H1 (cell line): ENCODE data around the gene RPS6KA2. TPM values are rescaled to one million over a fixed set of nuclear protein-coding genes. Genes with fewer than 3 reads are reported as not detected.

Source experiments
- CTCF ChIA-PET: fragments of 300-600 bp; sonication (Branson Sonifier 250); formaldehyde crosslinking; loops from one replicate; lab custom pipeline; 2021; ENCODE audit not compliant: partially characterized antibody; lab: Charles Lee
- POLR2A ChIA-PET: fragments of 300-600 bp; sonication (Branson Sonifier 250); formaldehyde crosslinking; loops from one replicate; lab custom pipeline; 2021; ENCODE audit warnings: inconsistent platforms; ENCODE audit not compliant: partially characterized antibody; lab: Charles Lee
- DNase-seq, 2 experiments: peaks; one replicate each; pipeline versions ENCODE4 v3.0.0 to v3.0.0-alpha.2; 2010 to 2022; ENCODE audit warnings: low spot score in 2 of 2, low read depth in 1 of 2, mixed read lengths in 1 of 2
- FAIRE-seq: peaks from 2 replicates; lab custom pipeline; 2011; peaks lifted over from hg19 to GRCh38; lab: Jason Lieb, UNC
- H2AFZ ChIP-seq: 2 replicates; pipeline ENCODE4 v1.8.1; 2012; ENCODE audit warnings: low read length, inconsistent platforms
- H2AK5ac ChIP-seq: 2 replicates; pipeline ENCODE4 v1.6.1; 2013; ENCODE audit warnings: low read depth, low read length
- H2BK120ac ChIP-seq: replicated peaks from 2 replicates; pipeline ENCODE3; 2013; ENCODE audit warnings: low read depth, low read length, inconsistent platforms
- H2BK12ac ChIP-seq: 2 replicates; pipeline ENCODE4 v1.6.1; 2013; ENCODE audit warnings: low read depth, low read length
- H2BK15ac ChIP-seq: 2 replicates; pipeline ENCODE4 v1.6.1; 2013; ENCODE audit warnings: low read length
- H2BK20ac ChIP-seq: 2 replicates; pipeline ENCODE4 v1.6.1; 2013; ENCODE audit warnings: low read length
- H2BK5ac ChIP-seq: 2 replicates; pipeline ENCODE4 v1.6.1; 2013; ENCODE audit warnings: low read depth, low read length
- H3K14ac ChIP-seq: 2 replicates; pipeline ENCODE4 v1.6.1; 2013; ENCODE audit warnings: inconsistent platforms; ENCODE audit not compliant: insufficient read length
- H3K18ac ChIP-seq: 2 replicates; pipeline ENCODE4 v1.6.1; 2013; ENCODE audit warnings: low read length; ENCODE audit errors: extremely low read depth
- H3K23ac ChIP-seq: 2 replicates; pipeline ENCODE4 v1.6.1; 2013; ENCODE audit warnings: inconsistent platforms; ENCODE audit not compliant: insufficient read length
- H3K23me2 ChIP-seq: 2 replicates; pipeline ENCODE4 v1.6.1; 2013; ENCODE audit warnings: low read depth, low read length
- H3K27ac ChIP-seq: 2 replicates; pipeline ENCODE4 v1.6.1; 2011; ENCODE audit warnings: low read depth, low read length, inconsistent platforms
- H3K27me3 ChIP-seq, 4 experiments: replicated peaks in 1 of 4; 1 replicate in 1 of 4; 2 replicates in 3 of 4; pipeline versions ENCODE4 v1.6.1 to v1.8.1; 2011 to 2013; ENCODE audit warnings: low read length in 3 of 4, mild to moderate bottlenecking in 3 of 4, inconsistent platforms in 2 of 4, mixed read lengths in 2 of 4, moderate library complexity in 1 of 4; ENCODE audit not compliant: control insufficient read depth in 3 of 4, insufficient read depth in 3 of 4; ENCODE audit errors: extremely low read depth in 1 of 4
- H3K36me3 ChIP-seq, 4 experiments: 2 replicates each; pipeline versions ENCODE4 v1.6.1 to v1.8.1; 2011 to 2013; ENCODE audit warnings: mild to moderate bottlenecking in 4 of 4, low read length in 3 of 4, moderate library complexity in 2 of 4, control low read depth in 1 of 4, inconsistent platforms in 1 of 4; ENCODE audit not compliant: insufficient read depth in 4 of 4, control insufficient read depth in 2 of 4
- H3K4ac ChIP-seq: replicated peaks from 2 replicates; pipeline ENCODE3; 2013; ENCODE audit warnings: low read length, low read depth, mixed read lengths, inconsistent platforms; ENCODE audit not compliant: insufficient read length
- H3K4me1 ChIP-seq, 4 experiments: replicated peaks in 1 of 4; 1 replicate in 1 of 4; 2 replicates in 3 of 4; pipeline versions ENCODE4 v1.6.1 to v1.8.1; 2011 to 2013; ENCODE audit warnings: low read length in 3 of 4, inconsistent platforms in 2 of 4, mixed read lengths in 1 of 4; ENCODE audit not compliant: insufficient read depth in 4 of 4, control insufficient read depth in 3 of 4
- H3K4me2 ChIP-seq, 2 experiments: 2 replicates each; pipeline versions ENCODE4 v1.6.1 to v1.8.1; 2011 to 2013; ENCODE audit warnings: low read depth in 2 of 2, low read length in 2 of 2, control low read depth in 1 of 2, inconsistent platforms in 1 of 2, mild to moderate bottlenecking in 1 of 2; ENCODE audit not compliant: insufficient read depth in 1 of 2
- H3K4me3 ChIP-seq, 4 experiments: fragments of 200-600, 300-600 bp in 1 of 4; sonication (generic), shearing (Covaris generic), sonication (Bioruptor Twin) in 1 of 4; 2 replicates each; pipeline versions ENCODE4 v1.5.1 to v1.8.1; 2011 to 2016; ENCODE audit warnings: low read length in 4 of 4, low read depth in 3 of 4, control low read depth in 2 of 4, inconsistent platforms in 2 of 4, mild to moderate bottlenecking in 2 of 4, mixed read lengths in 1 of 4, moderate library complexity in 1 of 4; ENCODE audit not compliant: insufficient read depth in 2 of 4; ENCODE audit errors: extremely low read depth in 1 of 4
- H3K56ac ChIP-seq: replicated peaks from 2 replicates; pipeline ENCODE3; 2013; ENCODE audit warnings: low read depth, mild to moderate bottlenecking, mixed read lengths, low read length, inconsistent platforms; ENCODE audit not compliant: insufficient read length
- H3K79me1 ChIP-seq: 2 replicates; pipeline ENCODE4 v1.6.1; 2013; ENCODE audit warnings: low read depth, low read length, control low read depth
- H3K79me2 ChIP-seq, 2 experiments: 2 replicates each; pipeline versions ENCODE4 v1.6.1 to v1.8.1; 2012 to 2013; ENCODE audit warnings: low read length in 2 of 2, mild to moderate bottlenecking in 2 of 2, inconsistent platforms in 1 of 2; ENCODE audit not compliant: insufficient read depth in 2 of 2, control insufficient read depth in 1 of 2
- H3K9ac ChIP-seq, 4 experiments: replicated peaks in 1 of 4; 1 replicate in 1 of 4; 2 replicates in 3 of 4; pipeline versions ENCODE4 v1.6.1 to v1.8.1; 2011 to 2013; ENCODE audit warnings: low read depth in 3 of 4, low read length in 3 of 4, control low read depth in 2 of 4, mild to moderate bottlenecking in 2 of 4, moderate library complexity in 2 of 4, inconsistent platforms in 1 of 4; ENCODE audit errors: extremely low read depth in 1 of 4
- H3K9me3 ChIP-seq, 2 experiments: 2 replicates each; pipeline versions ENCODE4 v1.6.1 to v1.8.1; 2012 to 2013; ENCODE audit warnings: mild to moderate bottlenecking in 2 of 2, moderate library complexity in 2 of 2, control low read depth in 1 of 2, inconsistent platforms in 1 of 2, low read depth in 1 of 2, low read length in 1 of 2, mixed read lengths in 1 of 2; ENCODE audit not compliant: insufficient read depth in 2 of 2
- H4K20me1 ChIP-seq, 2 experiments: replicated peaks in 1 of 2; 2 replicates each; pipeline versions ENCODE3 to v1.8.1; 2011 to 2013; ENCODE audit warnings: inconsistent platforms in 2 of 2, low read length in 2 of 2, mild to moderate bottlenecking in 1 of 2; ENCODE audit not compliant: insufficient read depth in 2 of 2, control insufficient read depth in 1 of 2
- H4K5ac ChIP-seq: 2 replicates; pipeline ENCODE4 v1.6.1; 2013; ENCODE audit warnings: low read length, low read depth, mixed read lengths, inconsistent platforms; ENCODE audit not compliant: insufficient read length
- H4K8ac ChIP-seq: 2 replicates; pipeline ENCODE4 v1.8.0; 2013; ENCODE audit warnings: mild to moderate bottlenecking, moderate library complexity, low read length, inconsistent platforms; ENCODE audit not compliant: insufficient read depth; ENCODE audit errors: extremely low read depth
- H4K91ac ChIP-seq: replicated peaks from 2 replicates; pipeline ENCODE3; 2013; ENCODE audit warnings: low read length, mixed read lengths, inconsistent platforms; ENCODE audit not compliant: insufficient read length
- CBX8 ChIP-seq: fragments of 300-800, 300-1000 bp; sonication (generic); IDR thresholded peaks from 2 replicates; pipeline ENCODE4 v1.7.1; 2016; ENCODE audit warnings: low read depth, low read length, borderline replicate concordance
- CEBPB ChIP-seq: IDR thresholded peaks from 2 replicates; pipeline ENCODE4 v1.6.1; 2012; ENCODE audit warnings: low read depth, low read length
- CREB1 ChIP-seq: IDR thresholded peaks from 2 replicates; pipeline ENCODE4 v1.6.1; 2012; ENCODE audit warnings: inconsistent platforms
- EP300 ChIP-seq, 2 experiments: IDR thresholded peaks; 1 replicate in 1 of 2; 2 replicates in 1 of 2; pipeline ENCODE4 v1.6.1; 2011 to 2012; ENCODE audit warnings: low read depth in 2 of 2, low read length in 2 of 2, mild to moderate bottlenecking in 2 of 2, borderline replicate concordance in 1 of 2, inconsistent platforms in 1 of 2, moderate library complexity in 1 of 2
- EZH2 ChIP-seq: fragments of 200-600 bp; sonication (generic); IDR thresholded peaks from 2 replicates; pipeline ENCODE4 v1.7.1; 2012; ENCODE audit warnings: low read depth, mild to moderate bottlenecking, moderate library complexity, low read length, inconsistent platforms; ENCODE audit not compliant: severe bottlenecking
- FOSL1 ChIP-seq: IDR thresholded peaks from 2 replicates; pipeline ENCODE4 v1.6.1; 2011; ENCODE audit warnings: mild to moderate bottlenecking, low read depth, low read length, moderate library complexity; ENCODE audit not compliant: insufficient read depth
- GABPA ChIP-seq: IDR thresholded peaks from 2 replicates; pipeline ENCODE4 v1.6.1; 2011; ENCODE audit warnings: mild to moderate bottlenecking, low read length, moderate library complexity, borderline replicate concordance; ENCODE audit not compliant: insufficient read depth
- JUND ChIP-seq: IDR thresholded peaks from 2 replicates; pipeline ENCODE4 v1.6.1; 2011; ENCODE audit warnings: mild to moderate bottlenecking, improper control_type of control experiment, low read length
- RBBP5 ChIP-seq: IDR thresholded peaks from 2 replicates; pipeline ENCODE4 v1.7.1; 2012; ENCODE audit warnings: low read depth, mild to moderate bottlenecking, inconsistent platforms, low read length, moderate library complexity, borderline replicate concordance
- SIRT6 ChIP-seq: IDR thresholded peaks from one replicate; pipeline ENCODE4 v1.7.1; 2012; ENCODE audit warnings: low read length, inconsistent platforms
- SP1 ChIP-seq: IDR thresholded peaks from 2 replicates; pipeline ENCODE4 v1.6.1; 2011; ENCODE audit warnings: low read depth, low read length
- SP4 ChIP-seq: IDR thresholded peaks from 2 replicates; pipeline ENCODE4 v1.6.1; 2012; ENCODE audit warnings: low read length, inconsistent platforms
- WGBS, 2 experiments: shearing (Covaris generic) in 1 of 2; methylation state at CpG; one replicate each; pipeline versions ENCODE4 v1.1.6 to v1.1.7; 2013 to 2015; ENCODE audit warnings: low lambda C conversion rate in 2 of 2, mixed read lengths in 2 of 2, inconsistent platforms in 1 of 2, low coverage in 1 of 2, missing lambda C conversion rate in 1 of 2; ENCODE audit not compliant: insufficient replicate concordance in 2 of 2, insufficient coverage in 1 of 2, insufficient read length in 1 of 2; ENCODE audit errors: extremely low coverage in 1 of 2, missing lambda C conversion rate in 1 of 2; 5-methylcytosine and 5-hydroxymethylcytosine counted together
- polyA plus RNA-seq, 7 experiments: library from polyadenylated mRNA; depleted of rRNA in 3 of 7; stranded (reverse) in 5 of 7; unstranded in 2 of 7; fragments of >200 nt in 5 of 7; fragments of 200-250 nt in 2 of 7; gene quantifications; 1 replicate in 5 of 7; 2 replicates in 1 of 7; 4 replicates in 1 of 7; pipeline versions ENCODE4 v1.2.1 to v1.2.3, GENCODE V29; 2011 to 2013; ENCODE audit warnings: missing spikeins in 2 of 7, mixed read lengths in 2 of 7
- total RNA-seq: library from RNA; stranded (reverse); fragmentation: NEBNext Ultra II Directional; extraction: Animal tissue kit (Norgen Biotek cat#: 25700); gene quantifications from 2 replicates; pipeline ENCODE4 v1.2.1, GENCODE V29; 2021
- TF ChIP-seq, protein P1 (sequence below): IDR thresholded peaks from 2 replicates; pipeline ENCODE4 v1.6.1; 2012; ENCODE audit warnings: inconsistent platforms
- TF ChIP-seq, protein P2 (sequence below): IDR thresholded peaks from 2 replicates; pipeline ENCODE4 v1.6.1; 2012; ENCODE audit warnings: inconsistent platforms

The RPS6KA2 gene
- total and polyA plus RNA-seq, 2 of the 8 experiments (the other 6 are each of a cell fraction or from before 2014, with no cell fraction given) = 8.8 to 25.7 TPM

- POLR2A ChIA-PET = interaction anchor here (1.0 to 1.1 kb wide), 2 partner anchors 8 to 375 kb away, joined by 4 read pairs; no protein-coding TSS in a partner anchor
- H3K4me1 ChIP-seq = peaks cover 2 to 10% (median 5%) of the 10 kb centered on the region in 4 experiments; a peak in 3 of 7 replicates
- H3K9ac ChIP-seq = no peak overlapping the region
- TF ChIP-seq FOSL1 = no peak
- no peak for TF ChIP-seq GABPA
- TF ChIP-seq JUND = no peak
- TF ChIP-seq SP4 = no peak
- TF ChIP-seq CBX8 = no peak
- TF ChIP-seq CREB1 = no peak
- TF ChIP-seq, protein P1, sequence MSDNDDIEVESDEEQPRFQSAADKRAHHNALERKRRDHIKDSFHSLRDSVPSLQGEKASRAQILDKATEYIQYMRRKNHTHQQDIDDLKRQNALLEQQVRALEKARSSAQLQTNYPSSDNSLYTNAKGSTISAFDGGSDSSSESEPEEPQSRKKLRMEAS = no peak
- no peak for TF ChIP-seq SIRT6
- TF ChIP-seq EZH2 = no peak
- TF ChIP-seq RBBP5 = no peak
- TF ChIP-seq CEBPB = no peak
- TF ChIP-seq EP300 (IDR thresholded peaks at IDR 0.05; ENCODE audit: borderline replicate concordance in 1 of 2, low read depth in 2 of 2, low read length in 2 of 2) = no peak
- TF ChIP-seq SP1 = no peak
- TF ChIP-seq, protein P2, sequence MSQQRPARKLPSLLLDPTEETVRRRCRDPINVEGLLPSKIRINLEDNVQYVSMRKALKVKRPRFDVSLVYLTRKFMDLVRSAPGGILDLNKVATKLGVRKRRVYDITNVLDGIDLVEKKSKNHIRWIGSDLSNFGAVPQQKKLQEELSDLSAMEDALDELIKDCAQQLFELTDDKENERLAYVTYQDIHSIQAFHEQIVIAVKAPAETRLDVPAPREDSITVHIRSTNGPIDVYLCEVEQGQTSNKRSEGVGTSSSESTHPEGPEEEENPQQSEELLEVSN = no peak
Observed at GRCh38 chr6:166592821-166593220, 34.2 kb downstream of the RPS6KA2 start.

More at GRCh38 chr6:166592821-166593220, 34.2 kb downstream of the RPS6KA2 start:
- no peak overlapping the region for H4K8ac ChIP-seq
- no peak overlapping the region for H4K5ac ChIP-seq
- H2BK20ac ChIP-seq = no peak overlapping the region
- no peaks in the 10 kb centered on the region for H3K27me3 ChIP-seq
- H3K4me3 ChIP-seq = no peak overlapping the region
- no peak overlapping the region for H2AFZ ChIP-seq
- H2AK5ac ChIP-seq = no peak overlapping the region
- CTCF ChIA-PET = interaction anchor here (1.0 kb wide), 2 partner anchors 13 to 14 kb away, joined by 3 read pairs; no protein-coding TSS in a partner anchor
- H3K4me2 ChIP-seq = no peak overlapping the region
- peaks cover 3 to 17% of the 10 kb centered on the region in 2 experiments; a peak in 2 of 4 replicates for H3K79me2 ChIP-seq
- H3K23ac ChIP-seq = no peak overlapping the region
- H3K36me3 ChIP-seq = no peaks in the 10 kb centered on the region
- no peak overlapping the region for H2BK12ac ChIP-seq
- H4K91ac ChIP-seq = no peak overlapping the region
- no peaks in the 10 kb centered on the region for H3K23me2 ChIP-seq
- H3K4ac ChIP-seq = no peak overlapping the region
- FAIRE-seq (peak; percentile 55), DNase-seq (no peak)
- no peak overlapping the region; the same call in 1 of the 2 replicates for H3K18ac ChIP-seq
- peaks cover 2 to 10% of the 10 kb centered on the region in 2 experiments for H4K20me1 ChIP-seq
- H2BK5ac ChIP-seq = no peak overlapping the region
- no peak overlapping the region for H2BK15ac ChIP-seq
- H3K79me1 ChIP-seq = peaks cover 3% of the 10 kb centered on the region
- no peak overlapping the region for H2BK120ac ChIP-seq
- H3K56ac ChIP-seq = no peak overlapping the region
- no peaks in the 10 kb centered on the region for H3K9me3 ChIP-seq
- WGBS, 2 experiments = 87% methylated on average over 9 of the region's 9 CpGs; no CpG with 5 or more reads in 1 of the 2 experiments
- no peak overlapping the region for H3K27ac ChIP-seq
- no peak overlapping the region for H3K14ac ChIP-seq
